ENCODE measurements around the gene PPFIA4.
A peak's percentile ranks its signal among the peaks of the same experiment; 100 is the strongest.
"Not testable (repeated sequence)": the region's sequence is repeated elsewhere in the genome, so short reads cannot be mapped to it uniquely, and the experiment has no call there.

The PPFIA4 gene

GRCh38 chr1:203017692-203018091 is 8.6 kb upstream of the PPFIA4 start:
- no peak for ATAC-seq

GRCh38 chr1:203022855-203023254 is 3.4 kb upstream of the PPFIA4 start:
- ATAC-seq: not testable (repeated sequence)

GRCh38 chr1:203025686-203026030 is 633 bp upstream of the PPFIA4 start:
- ATAC-seq: no peak

GRCh38 chr1:203026666-203027663 is 674 bp downstream of the PPFIA4 start:
- peak; percentile 29 to 33 for ATAC-seq

- ATAC-seq: no peak
These were observed 1.9 kb downstream of the PPFIA4 start for GRCh38 chr1:203028067-203028783.

- no peak for ATAC-seq
These were observed 2.7 kb downstream of the PPFIA4 start for GRCh38 chr1:203028784-203029553.

GRCh38 chr1:203031467-203031866 is 5.2 kb downstream of the PPFIA4 start:
- no peak for ATAC-seq

GRCh38 chr1:203033287-203033686 is 7.0 kb downstream of the PPFIA4 start:
- ATAC-seq: no peak

- ATAC-seq: no peak
These were observed 7.6 kb downstream of the PPFIA4 start for GRCh38 chr1:203033917-203034316.

- ATAC-seq: no peak
These were observed 8.3 kb downstream of the PPFIA4 start for GRCh38 chr1:203034422-203035110.

- ATAC-seq: no peak
These were observed 9.1 kb downstream of the PPFIA4 start for GRCh38 chr1:203035111-203036000.

- ATAC-seq: no peak
These were observed 9.8 kb downstream of the PPFIA4 start for GRCh38 chr1:203036135-203036534.

- no peak for ATAC-seq
These were observed 10.2 kb downstream of the PPFIA4 start for GRCh38 chr1:203036537-203036936.

GRCh38 chr1:203037509-203038190 is 11.4 kb downstream of the PPFIA4 start:
- no peak for ATAC-seq

- ATAC-seq: no peak
These were observed 12.0 kb downstream of the PPFIA4 start for GRCh38 chr1:203038217-203038741.

- peak; percentile 76 to 80 for ATAC-seq
These were observed 12.8 kb downstream of the PPFIA4 start for GRCh38 chr1:203038891-203039608.

- no peak for ATAC-seq
These were observed 13.6 kb downstream of the PPFIA4 start for GRCh38 chr1:203039609-203040512.

- ATAC-seq: no peak
These were observed 14.4 kb downstream of the PPFIA4 start for GRCh38 chr1:203040513-203041275.
